Transverse colon (tissue), 4 donors: ENCODE data around the gene DPP10. TPM values are rescaled to one million over a fixed set of nuclear protein-coding genes. Genes with fewer than 3 reads are reported as not detected.

Source experiments
- DNase-seq: peaks from one replicate; pipeline ENCODE4 v3.0.0-alpha.2; 2019
- H3K27ac ChIP-seq, 4 donors: fragments of 200-600 bp; sonication (generic); 2 replicates each; pipeline ENCODE4 v1.5.1; 2016 to 2018; ENCODE audit warnings: inconsistent platforms in 4 of 4
- H3K27me3 ChIP-seq: fragments of 200-600 bp; sonication (generic); 2 replicates; pipeline ENCODE4 v1.5.1; 2017; ENCODE audit warnings: inconsistent platforms
- H3K36me3 ChIP-seq, 4 donors: fragments of 200-600 bp; sonication (generic); 2 replicates each; pipeline ENCODE4 v1.5.1; 2017 to 2019; ENCODE audit warnings: inconsistent platforms in 4 of 4
- H3K4me1 ChIP-seq, 4 donors: fragments of 200-600 bp; sonication (generic); 2 replicates each; pipeline ENCODE4 v1.5.1; 2017 to 2020; ENCODE audit warnings: inconsistent platforms in 4 of 4
- H3K4me3 ChIP-seq, 4 donors: fragments of 200-600 bp; sonication (generic); 1 replicate in 1 of 4; 2 replicates in 3 of 4; pipeline versions ENCODE4 v1.5.1 to v1.6.1; 2017 to 2019; ENCODE audit warnings: inconsistent platforms in 4 of 4
- H3K9me3 ChIP-seq, 2 donors: fragments of 200-600 bp; sonication (generic); 2 replicates each; pipeline ENCODE4 v1.5.1; 2017 to 2019; ENCODE audit warnings: inconsistent platforms in 2 of 2
- EP300 ChIP-seq: sonication (generic); formaldehyde crosslinking; IDR thresholded peaks from one replicate; pipeline ENCODE4 v1.6.1; 2017; ENCODE audit warnings: antibody characterized with exemption, low read depth
- POLR2A ChIP-seq: fragments of 450-650 bp; IDR thresholded peaks from one replicate; pipeline ENCODE4 v1.6.1; 2016; ENCODE audit warnings: antibody characterized with exemption, mild to moderate bottlenecking, moderate library complexity
- POLR2AphosphoS5 ChIP-seq, 3 donors: sonication (generic); formaldehyde crosslinking; IDR thresholded peaks; one replicate each; pipeline ENCODE4 v1.6.1; 2016; ENCODE audit warnings: antibody characterized with exemption in 3 of 3
- WGBS, 2 donors: methylation state at CpG; one replicate each; pipeline ENCODE4 v1.1.5; 2018; ENCODE audit warnings: low coverage in 1 of 2; 5-methylcytosine and 5-hydroxymethylcytosine counted together
- in situ Hi-C, 4 donors: fragments of 200-750 bp; cut with MboI; loops; one replicate each; pipeline versions ENCODE4 v1.15.0 to v1.15.1; 2017; ENCODE audit warnings: low sequenced_read_pairs in 3 of 4, low pct_ligation_motif_present in 1 of 4, low pct_unique_long_range_greater_than_20kb in 1 of 4
- intact Hi-C: fragments of 100-400 bp; cut with DNase I; formaldehyde crosslinking; loops from one replicate; pipeline ENCODE4 v1.15.1; 2023; ENCODE audit warnings: low total_unique reads
- total RNA-seq, 4 donors: library from RNA; depleted of rRNA; stranded (reverse); fragments of >200 nt; gene quantifications; one replicate each; pipeline ENCODE4 v1.1.0, GENCODE V29; 2016
- TF ChIP-seq, protein P1 (sequence below), 5 experiments: fragments of 200-600 bp in 3 of 5; fragments of 450-650 bp in 2 of 5; sonication (generic) in 3 of 5; IDR thresholded peaks; 1 replicate in 2 of 5; 2 replicates in 3 of 5; pipeline ENCODE4 v1.5.1; 2016 to 2017; ENCODE audit warnings: antibody characterized with exemption in 5 of 5, inconsistent platforms in 3 of 5, mild to moderate bottlenecking in 2 of 5, moderate library complexity in 1 of 5

DPP10 gene
- total RNA-seq, 4 donors from 2014 or later, result 3.4 to 8.4 (median 7.0) TPM

DNA sequence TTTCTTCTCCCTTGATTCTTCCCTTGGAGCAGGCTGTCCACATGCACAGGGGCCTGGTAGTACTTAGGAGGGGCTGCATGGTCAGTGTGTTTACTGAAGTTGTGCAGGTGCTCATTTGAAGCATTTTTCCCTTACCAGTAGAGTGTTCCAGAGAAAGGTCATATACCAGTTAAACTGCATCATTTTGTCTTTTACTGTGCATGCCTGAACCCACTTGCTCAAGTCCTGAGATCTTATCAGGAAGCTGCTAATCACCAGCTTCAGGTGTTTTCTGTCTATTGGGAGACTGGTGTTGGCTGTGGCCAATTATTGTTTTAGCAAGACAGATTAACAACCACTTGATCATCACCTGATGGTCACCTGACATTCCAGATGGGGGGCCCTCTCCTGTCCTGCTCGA, 676.6 kb downstream of the DPP10 start:
- TF ChIP-seq EP300, result no peak
- TF ChIP-seq POLR2AphosphoS5 (IDR thresholded peaks at IDR 0.05), result no peak
- no peak for TF ChIP-seq POLR2A
- TF ChIP-seq, protein P1, sequence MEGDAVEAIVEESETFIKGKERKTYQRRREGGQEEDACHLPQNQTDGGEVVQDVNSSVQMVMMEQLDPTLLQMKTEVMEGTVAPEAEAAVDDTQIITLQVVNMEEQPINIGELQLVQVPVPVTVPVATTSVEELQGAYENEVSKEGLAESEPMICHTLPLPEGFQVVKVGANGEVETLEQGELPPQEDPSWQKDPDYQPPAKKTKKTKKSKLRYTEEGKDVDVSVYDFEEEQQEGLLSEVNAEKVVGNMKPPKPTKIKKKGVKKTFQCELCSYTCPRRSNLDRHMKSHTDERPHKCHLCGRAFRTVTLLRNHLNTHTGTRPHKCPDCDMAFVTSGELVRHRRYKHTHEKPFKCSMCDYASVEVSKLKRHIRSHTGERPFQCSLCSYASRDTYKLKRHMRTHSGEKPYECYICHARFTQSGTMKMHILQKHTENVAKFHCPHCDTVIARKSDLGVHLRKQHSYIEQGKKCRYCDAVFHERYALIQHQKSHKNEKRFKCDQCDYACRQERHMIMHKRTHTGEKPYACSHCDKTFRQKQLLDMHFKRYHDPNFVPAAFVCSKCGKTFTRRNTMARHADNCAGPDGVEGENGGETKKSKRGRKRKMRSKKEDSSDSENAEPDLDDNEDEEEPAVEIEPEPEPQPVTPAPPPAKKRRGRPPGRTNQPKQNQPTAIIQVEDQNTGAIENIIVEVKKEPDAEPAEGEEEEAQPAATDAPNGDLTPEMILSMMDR (IDR thresholded peaks at IDR 0.05), result no peak
- H3K27ac ChIP-seq, result no peak overlapping the region
- 55 to 60% methylated on average over 1 of the region's 1 CpG for WGBS, 2 donors

DNA sequence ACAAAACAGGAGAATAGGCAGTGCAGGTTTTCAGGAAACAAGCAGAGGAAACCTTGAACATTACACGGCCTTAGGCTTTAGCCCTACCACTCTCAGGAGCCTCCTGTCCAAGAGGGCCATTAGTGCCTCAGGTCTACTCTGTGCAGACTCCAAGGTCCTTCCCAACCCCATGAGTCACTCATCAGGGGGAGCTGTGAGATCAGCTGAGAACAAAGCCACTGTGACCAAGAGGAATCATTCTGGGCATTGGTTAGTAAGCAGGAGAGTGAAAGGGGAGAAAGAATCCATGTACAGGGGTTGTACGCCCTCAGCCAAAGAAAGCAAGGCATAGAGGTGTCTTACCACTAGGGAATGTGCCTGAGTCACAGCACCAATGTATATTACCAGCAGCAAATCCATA, 680.3 kb downstream of the DPP10 start:
- intact Hi-C loops, result no loop called here

More for the DNA sequence above, 676.6 kb downstream of the DPP10 start:
- Histone ChIP-seq H3K27me3 (no peaks in the 10 kb centered on the region), H3K9me3 (no peaks in the 10 kb centered on the region), H3K4me3 (no peak overlapping the region), H3K36me3 (no peaks in the 10 kb centered on the region), H3K4me1 (peaks cover 0 to 8% (median 0%) of the 10 kb centered on the region in 4 donors)
- DNase-seq, result no peak
- in situ Hi-C loops (no loop called here), intact Hi-C loops (no loop called here)

DNA sequence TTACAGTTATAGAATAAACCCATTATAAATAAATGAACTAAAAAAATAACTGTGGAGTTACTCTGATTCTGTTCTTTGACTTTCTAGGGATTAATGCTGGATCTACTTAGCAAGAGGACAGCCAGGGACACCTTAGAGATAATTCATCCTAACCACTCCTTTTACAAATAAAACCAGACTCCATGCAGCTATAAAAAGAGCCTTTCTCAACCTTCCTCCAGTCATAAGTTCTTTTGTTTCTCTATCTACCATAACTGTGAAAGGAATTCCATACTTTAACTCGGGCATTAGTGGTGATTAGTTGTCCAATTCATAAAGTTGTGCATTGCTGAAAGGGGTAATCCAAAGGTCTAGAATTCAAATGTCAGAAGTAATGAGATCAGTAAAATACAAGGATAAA, 682.4 kb downstream of the DPP10 start:
- DNase-seq, result no peak
- intact Hi-C loops, result no loop called here
- no peak overlapping the region for H3K4me3 ChIP-seq
- no peaks in the 10 kb centered on the region for H3K36me3 ChIP-seq
- H3K9me3 ChIP-seq, result no peaks in the 10 kb centered on the region
- 19 to 29% methylated on average over 1 of the region's 1 CpG for WGBS, 2 donors
- TF ChIP-seq POLR2A (no peak), EP300 (no peak), POLR2AphosphoS5 (IDR thresholded peaks at IDR 0.05) (no peak)
- TF ChIP-seq, protein P1 (IDR thresholded peaks at IDR 0.05), result no peak
- H3K27ac ChIP-seq, result no peak overlapping the region
- H3K27me3 ChIP-seq, result no peaks in the 10 kb centered on the region
- peaks cover 0 to 8% (median 0%) of the 10 kb centered on the region in 4 donors for H3K4me1 ChIP-seq
- in situ Hi-C loops, result no loop called here

More for the DNA sequence above, 680.3 kb downstream of the DPP10 start:
- no peak overlapping the region for H3K27ac ChIP-seq
- WGBS, 2 donors, result 71 to 88% methylated on average over 1 to 2 of the region's 2 CpGs
- H3K4me1 ChIP-seq, result peaks cover 0 to 8% (median 0%) of the 10 kb centered on the region in 4 donors
- DNase-seq, result no peak
- H3K36me3 ChIP-seq, result no peaks in the 10 kb centered on the region
- H3K4me3 ChIP-seq, result no peak overlapping the region
- H3K27me3 ChIP-seq, result no peaks in the 10 kb centered on the region
- TF ChIP-seq EP300 (no peak), POLR2A (no peak)
- TF ChIP-seq, protein P1 (IDR thresholded peaks at IDR 0.05), result no peak
- in situ Hi-C loops, result no loop called here
- H3K9me3 ChIP-seq, result no peaks in the 10 kb centered on the region

DNA sequence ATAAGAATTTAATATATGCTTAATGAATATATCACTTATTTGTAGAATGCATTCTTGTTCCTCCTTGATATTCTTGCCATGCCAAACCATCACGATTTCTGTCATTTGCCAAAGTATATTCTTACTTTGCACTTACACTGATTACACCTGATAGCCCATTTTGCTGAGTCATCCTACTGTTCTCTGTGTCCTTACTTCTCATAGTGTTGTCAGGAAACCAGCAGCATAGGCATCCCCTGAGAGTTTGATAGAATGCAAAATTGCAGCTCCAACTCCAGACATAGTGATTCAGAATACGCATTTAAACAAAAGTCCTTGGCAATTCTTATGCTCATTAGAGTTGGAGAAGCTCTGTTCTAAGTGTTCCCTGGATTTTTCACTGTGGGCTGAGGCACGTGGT, 687.1 kb downstream of the DPP10 start:
- Histone ChIP-seq H3K4me1 (no peaks in the 10 kb centered on the region), H3K9me3 (no peaks in the 10 kb centered on the region), H3K27me3 (no peaks in the 10 kb centered on the region), H3K4me3 (no peak overlapping the region), H3K27ac (no peak overlapping the region), H3K36me3 (no peaks in the 10 kb centered on the region)
- DNase-seq, result no peak
- intact Hi-C loops, result no loop called here
- TF ChIP-seq, protein P1 (IDR thresholded peaks at IDR 0.05), result no peak
- TF ChIP-seq POLR2AphosphoS5 (IDR thresholded peaks at IDR 0.05), result no peak
- no peak for TF ChIP-seq EP300
- TF ChIP-seq POLR2A, result no peak
- in situ Hi-C loops, result no loop called here
- 68 to 71% methylated on average over 3 of the region's 3 CpGs for WGBS, 2 donors
